Measurements from ENCODE around the gene PDZRN4.
"Not testable (repeated sequence)": the region's sequence is repeated elsewhere in the genome, so short reads cannot be mapped to it uniquely, and the experiment has no call there.

PDZRN4 gene

GRCh38 chr12:41213648-41214047 lies 25.5 kb downstream of the PDZRN4 start:
- DNase-seq, result no peak

- no peak for DNase-seq
Measured at GRCh38 chr12:41217727-41218126, 29.6 kb downstream of the PDZRN4 start.

- DNase-seq, result no peak
Measured at GRCh38 chr12:41220931-41221330, 32.8 kb downstream of the PDZRN4 start.

GRCh38 chr12:41221491-41221890 lies 33.4 kb downstream of the PDZRN4 start:
- no peak for DNase-seq

- no peak for DNase-seq
Measured at GRCh38 chr12:41223600-41223999, 35.5 kb downstream of the PDZRN4 start.

GRCh38 chr12:41224066-41224465 lies 35.9 kb downstream of the PDZRN4 start:
- DNase-seq, result no peak

GRCh38 chr12:41225179-41225578 lies 37.1 kb downstream of the PDZRN4 start:
- DNase-seq, result no peak

- no peak for DNase-seq
Measured at GRCh38 chr12:41228066-41228820, 40.1 kb downstream of the PDZRN4 start.

GRCh38 chr12:41230756-41231155 lies 42.6 kb downstream of the PDZRN4 start:
- no peak for DNase-seq

GRCh38 chr12:41234692-41235091 lies 46.6 kb downstream of the PDZRN4 start:
- DNase-seq, result no peak

- DNase-seq, result no peak
Measured at GRCh38 chr12:41242603-41243002, 54.5 kb downstream of the PDZRN4 start.

GRCh38 chr12:41248391-41248790 lies 60.3 kb downstream of the PDZRN4 start:
- DNase-seq, result no peak

- no peak for DNase-seq
Measured at GRCh38 chr12:41250748-41251147, 62.6 kb downstream of the PDZRN4 start.

GRCh38 chr12:41254004-41254914 lies 66.1 kb downstream of the PDZRN4 start:
- no peak for DNase-seq

- DNase-seq, result not testable (repeated sequence)
Measured at GRCh38 chr12:41263196-41263595, 75.1 kb downstream of the PDZRN4 start.

GRCh38 chr12:41264281-41264680 lies 76.2 kb downstream of the PDZRN4 start:
- no peak for DNase-seq

GRCh38 chr12:41269056-41269455 lies 80.9 kb downstream of the PDZRN4 start:
- DNase-seq, result no peak

- DNase-seq, result no peak
Measured at GRCh38 chr12:41271489-41271888, 83.4 kb downstream of the PDZRN4 start.

- DNase-seq, result no peak
Measured at GRCh38 chr12:41274643-41275042, 86.5 kb downstream of the PDZRN4 start.

GRCh38 chr12:41277100-41277945 lies 89.2 kb downstream of the PDZRN4 start:
- peak; percentile 66 for DNase-seq

GRCh38 chr12:41277946-41278267 lies 89.8 kb downstream of the PDZRN4 start:
- no peak for DNase-seq

- DNase-seq, result not testable (repeated sequence)
Measured at GRCh38 chr12:41280341-41281095, 92.4 kb downstream of the PDZRN4 start.
